GM19023 (cell line): Measurements from ENCODE around the gene PYDC2.

ENCODE experiments used
- ATAC-seq: cut with Tn5 transposase; IDR thresholded peaks from one replicate; pipeline ENCODE4 v1.9.1; 2021; ENCODE audit warnings: mild to moderate bottlenecking, moderate library complexity; ENCODE audit not compliant: unreplicated experiment

The PYDC2 gene

GRCh38 chr3:191461113-191461595 lies at the start of gene PYDC2:
PYDC2 (plus strand) TSS chr3:191461163; CDS start chr3:191461163, 0 bp downstream.
- no peak for ATAC-seq

GRCh38 chr3:191412759-191413158 lies 48.2 kb upstream of the PYDC2 start:
- no peak for ATAC-seq

- no peak for ATAC-seq
Observed at GRCh38 chr3:191414286-191414685, 46.7 kb upstream of the PYDC2 start.

- ATAC-seq: no peak
Observed at GRCh38 chr3:191414732-191415131, 46.2 kb upstream of the PYDC2 start.

GRCh38 chr3:191415566-191415965 lies 45.4 kb upstream of the PYDC2 start:
- ATAC-seq: no peak

GRCh38 chr3:191417457-191417729 lies 43.6 kb upstream of the PYDC2 start:
- no peak for ATAC-seq

- ATAC-seq: no peak
Observed at GRCh38 chr3:191420771-191421170, 40.2 kb upstream of the PYDC2 start.

GRCh38 chr3:191424881-191425280 lies 36.1 kb upstream of the PYDC2 start:
- ATAC-seq: no peak

GRCh38 chr3:191425322-191425734 lies 35.6 kb upstream of the PYDC2 start:
- no peak for ATAC-seq

GRCh38 chr3:191426311-191426710 lies 34.7 kb upstream of the PYDC2 start:
- ATAC-seq: no peak

- ATAC-seq: no peak
Observed at GRCh38 chr3:191428177-191428576, 32.8 kb upstream of the PYDC2 start.

- ATAC-seq: no peak
Observed at GRCh38 chr3:191430103-191430502, 30.9 kb upstream of the PYDC2 start.

GRCh38 chr3:191431160-191431822 lies 29.7 kb upstream of the PYDC2 start:
- ATAC-seq: no peak

GRCh38 chr3:191432162-191432561 lies 28.8 kb upstream of the PYDC2 start:
- no peak for ATAC-seq

GRCh38 chr3:191434024-191434423 lies 26.9 kb upstream of the PYDC2 start:
- ATAC-seq: no peak

- no peak for ATAC-seq
Observed at GRCh38 chr3:191435981-191436380, 25.0 kb upstream of the PYDC2 start.

- ATAC-seq: no peak
Observed at GRCh38 chr3:191438150-191438814, 22.7 kb upstream of the PYDC2 start.

GRCh38 chr3:191440532-191440931 lies 20.4 kb upstream of the PYDC2 start:
- ATAC-seq: no peak

- ATAC-seq: no peak
Observed at GRCh38 chr3:191441687-191442086, 19.3 kb upstream of the PYDC2 start.

GRCh38 chr3:191444569-191444968 lies 16.4 kb upstream of the PYDC2 start:
- ATAC-seq: no peak

GRCh38 chr3:191449256-191449655 lies 11.7 kb upstream of the PYDC2 start:
- no peak for ATAC-seq

GRCh38 chr3:191455257-191455952 lies 5.6 kb upstream of the PYDC2 start:
- no peak for ATAC-seq
